GM19043 (cell line): ENCODE data around the gene FAT3.

Source experiments
- ATAC-seq: cut with Tn5 transposase; IDR thresholded peaks from one replicate; pipeline ENCODE4 v1.9.1; 2021; ENCODE audit warnings: low read depth; ENCODE audit not compliant: unreplicated experiment

FAT3 gene

DNA sequence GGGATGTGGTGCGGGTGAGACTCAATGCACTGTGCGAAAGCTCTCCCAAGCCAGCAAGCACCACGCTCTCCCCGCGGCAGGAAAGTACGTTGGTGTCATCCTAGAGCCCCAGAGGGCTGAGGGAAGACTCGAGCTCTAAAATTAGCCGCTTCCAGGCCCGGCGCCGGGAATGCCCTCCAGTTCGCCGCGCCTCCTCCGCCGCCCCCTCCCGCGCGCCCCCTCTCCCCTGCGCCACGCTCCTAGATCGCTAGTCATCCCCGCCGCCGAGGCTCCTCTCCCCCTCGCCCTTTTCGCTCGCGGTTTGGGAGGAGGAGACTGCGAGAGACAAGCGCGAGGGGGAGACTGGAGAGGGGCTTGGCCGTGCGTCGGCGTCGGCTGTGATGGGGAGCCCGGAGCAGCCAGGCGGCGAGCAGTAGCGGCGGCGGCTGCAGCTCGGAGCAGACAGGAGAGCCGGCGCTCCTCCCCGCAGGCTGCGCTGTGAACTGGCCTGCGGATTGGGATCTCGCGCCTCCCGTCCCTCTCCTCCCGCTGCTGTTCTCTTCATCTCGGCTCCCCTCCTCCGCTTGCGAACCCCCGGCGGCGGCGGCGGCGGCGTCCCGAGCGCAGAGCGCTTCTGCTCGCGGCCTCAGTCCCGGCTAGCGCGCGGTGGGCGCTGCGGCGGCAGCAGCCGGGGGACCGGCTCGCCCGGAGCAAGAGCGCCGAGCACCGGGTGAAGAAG lies at the start of gene FAT3:
Gene FAT3 (plus strand): TSS at position 412 of the 718 bp plus-strand sequence. CDS start 127,295 bp downstream, outside the sequence.
- ATAC-seq, result no peak

DNA sequence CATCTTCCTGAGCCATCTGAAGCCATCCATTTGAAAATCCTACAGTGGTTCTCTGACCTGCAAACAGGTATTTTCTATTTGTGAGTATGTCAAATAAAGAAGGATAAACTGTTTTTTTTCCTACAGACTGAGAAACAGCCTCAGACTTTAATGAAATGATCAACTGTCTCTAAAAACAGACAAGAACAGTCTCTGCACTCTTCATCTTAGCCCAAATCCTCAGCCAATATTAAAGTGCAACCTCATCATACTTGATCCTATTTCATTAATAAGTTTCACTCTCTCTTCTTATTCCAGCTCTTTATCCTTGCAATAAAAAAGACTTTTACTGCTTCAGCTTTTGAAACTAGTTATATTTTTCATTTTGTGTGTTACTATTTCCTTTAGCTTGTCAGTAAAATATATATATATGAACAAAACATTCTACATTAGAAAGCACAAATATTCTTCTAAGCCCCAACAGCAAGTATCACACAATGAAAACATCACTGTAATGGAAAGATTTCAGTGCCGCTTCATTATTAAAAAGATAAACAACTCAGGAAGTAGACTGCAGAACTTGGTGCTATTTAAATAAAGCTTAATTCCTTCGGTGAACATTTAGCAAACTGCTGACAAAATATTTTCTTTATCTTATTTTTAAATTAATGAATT lies 45.5 kb upstream of the FAT3 start:
- no peak for ATAC-seq

- ATAC-seq, result no peak
These were observed 44.4 kb upstream of the FAT3 start for GRCh38 chr11:92180226-92180625.

DNA sequence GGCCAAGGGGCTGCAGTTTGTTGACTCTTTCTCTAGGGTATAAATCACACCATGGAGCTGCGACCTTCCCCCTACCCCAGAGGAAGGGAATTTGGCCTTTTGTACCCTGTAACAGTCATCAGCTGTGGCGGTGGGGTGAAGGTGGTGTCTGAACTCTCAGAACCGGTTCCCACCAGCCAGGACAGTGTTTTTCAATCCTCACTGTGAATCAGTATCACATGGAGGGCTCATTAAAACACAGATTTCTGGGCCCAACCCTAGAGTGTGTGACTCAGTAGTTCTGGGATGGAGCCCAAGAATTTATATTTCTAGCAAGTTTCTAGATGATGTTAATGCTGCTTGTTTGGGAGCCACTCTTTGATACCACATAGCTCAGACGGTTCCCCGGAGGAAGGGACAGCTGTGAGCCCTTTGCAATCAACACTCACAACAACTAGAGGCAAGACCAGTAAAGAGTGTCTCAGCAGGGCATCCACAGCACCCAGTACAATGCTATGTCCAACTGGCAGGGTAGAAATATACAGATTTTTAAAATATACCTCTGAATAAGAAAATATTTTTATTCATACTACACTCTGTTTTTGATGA lies 43.9 kb upstream of the FAT3 start:
- no peak for ATAC-seq

DNA sequence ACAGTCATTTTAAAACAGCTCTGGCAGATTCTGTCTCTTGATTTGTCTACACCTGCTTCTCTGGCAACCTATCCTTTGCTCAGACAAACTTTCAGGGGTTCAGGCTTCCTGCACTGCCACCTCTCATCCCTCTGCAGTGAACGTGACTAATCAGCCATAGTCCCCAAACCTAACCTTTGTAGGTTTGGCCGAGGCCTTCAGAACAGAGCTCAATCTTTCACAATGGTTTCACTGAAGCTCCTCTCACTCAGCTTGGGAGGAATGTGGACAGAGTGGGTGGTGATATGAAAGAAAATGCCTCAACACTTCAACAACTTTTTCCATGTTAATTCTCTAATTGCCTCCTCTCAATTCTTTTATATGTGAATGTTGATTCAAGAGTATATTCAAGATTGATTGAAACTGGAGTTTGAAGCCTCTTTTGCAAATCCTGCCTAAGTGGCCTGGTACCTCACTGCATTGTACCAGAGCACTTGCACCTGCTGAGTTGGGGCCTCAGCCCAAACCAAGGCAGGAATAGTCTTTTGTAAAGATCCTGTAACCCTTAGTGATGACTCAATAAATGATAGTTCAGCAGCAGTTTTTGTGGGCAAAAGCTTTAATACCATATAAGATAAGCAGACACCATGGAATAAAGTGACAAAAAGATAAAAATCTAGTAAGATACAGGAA lies 33.9 kb upstream of the FAT3 start:
- no peak for ATAC-seq

GRCh38 chr11:92192141-92192540 lies 32.5 kb upstream of the FAT3 start:
- no peak for ATAC-seq

DNA sequence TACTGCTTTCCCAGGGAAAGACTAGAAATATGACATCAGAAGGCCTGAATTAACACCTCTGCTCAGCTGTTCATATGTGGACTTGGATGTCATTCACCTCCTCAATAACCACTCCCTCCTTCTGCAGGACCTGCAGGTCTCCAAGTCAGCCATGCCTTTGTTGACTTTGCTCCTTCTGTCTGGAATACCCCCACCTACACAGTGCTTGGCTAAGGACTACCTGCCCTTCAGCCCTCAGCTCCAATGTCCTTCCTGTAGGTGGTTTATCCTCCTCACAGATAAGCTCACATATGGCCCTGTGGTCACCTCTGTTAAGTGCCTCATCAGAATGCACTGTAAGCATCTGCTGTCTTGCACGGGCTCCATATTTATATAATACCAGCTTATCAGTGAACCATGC lies 26.4 kb upstream of the FAT3 start:
- no peak for ATAC-seq

DNA sequence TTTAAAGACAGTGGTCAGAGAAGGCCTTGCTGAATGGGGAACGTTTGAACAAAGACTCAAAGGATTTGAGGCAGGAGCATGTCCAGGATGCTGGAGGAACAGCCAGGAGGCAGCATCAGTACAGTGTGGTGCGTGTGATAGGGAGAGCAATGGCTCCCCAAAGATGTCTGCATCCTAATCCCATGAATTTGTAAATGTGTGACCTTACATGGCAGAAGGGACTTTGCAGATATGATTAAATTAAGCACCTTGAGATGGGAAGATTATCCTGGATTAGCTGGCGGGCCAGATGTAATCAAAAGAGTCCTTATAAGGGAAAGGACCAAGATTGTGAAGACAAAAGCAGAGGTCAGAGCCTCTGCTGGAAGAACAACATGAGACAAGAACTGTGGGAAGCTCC lies 24.6 kb upstream of the FAT3 start:
- no peak for ATAC-seq

DNA sequence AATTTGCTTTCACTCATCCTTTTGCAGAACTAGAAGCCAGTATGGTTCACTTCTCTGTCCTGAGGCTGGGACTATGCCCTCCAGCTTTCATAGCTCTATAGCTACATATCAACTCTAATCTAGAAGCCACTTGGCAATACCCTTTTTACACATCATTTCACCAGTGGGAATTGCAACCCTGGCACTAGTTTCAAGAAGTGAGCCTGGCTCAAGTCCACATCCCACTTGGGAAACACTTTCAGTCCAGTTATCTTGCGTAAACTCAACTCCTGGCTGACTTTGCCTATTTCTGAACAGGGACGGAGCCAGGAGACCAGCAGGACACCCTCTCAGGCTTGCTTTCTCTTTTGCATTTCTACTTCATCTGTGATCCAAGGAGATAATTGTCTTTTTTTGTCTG lies 19.9 kb upstream of the FAT3 start:
- ATAC-seq, result no peak

DNA sequence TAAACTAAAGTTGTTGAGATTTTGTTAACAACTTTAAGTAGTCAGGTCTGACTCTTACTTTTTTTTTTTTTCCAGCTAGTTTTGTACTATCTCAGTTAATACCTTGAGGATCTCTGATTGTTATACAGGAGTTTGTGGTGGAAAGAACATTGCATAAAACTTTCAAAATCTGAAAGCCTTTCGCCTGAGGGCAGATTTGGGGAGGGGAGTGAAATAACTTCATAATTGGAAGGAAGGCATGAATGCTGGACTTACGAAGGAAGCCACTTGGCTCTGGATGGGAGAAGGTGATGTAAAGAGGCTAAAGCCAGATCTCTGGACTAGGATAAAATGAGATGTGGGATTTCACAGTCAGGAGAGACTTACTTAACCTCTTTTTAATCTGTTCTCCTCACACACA lies 18.2 kb upstream of the FAT3 start:
- ATAC-seq, result no peak

- no peak for ATAC-seq
These were observed 12.9 kb upstream of the FAT3 start for GRCh38 chr11:92211576-92212167.

DNA sequence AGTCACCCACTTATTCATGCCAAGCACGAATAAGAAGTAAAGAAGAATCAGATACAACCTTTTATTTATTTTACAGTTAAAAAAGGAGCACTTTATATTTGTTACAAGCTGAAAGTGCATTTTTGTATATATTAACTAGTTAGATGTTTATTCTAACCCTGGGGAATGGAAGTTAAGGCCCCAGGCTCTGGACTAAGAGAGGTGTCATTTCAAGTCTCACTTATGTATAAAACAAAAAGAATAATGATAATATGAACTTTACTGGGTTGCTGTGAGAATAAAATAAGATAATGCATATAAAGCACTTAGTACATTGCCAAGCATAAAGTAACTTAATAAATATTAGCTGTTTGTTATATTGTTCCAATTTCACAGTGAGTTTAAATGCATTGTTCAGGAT lies 12.1 kb upstream of the FAT3 start:
- ATAC-seq, result no peak

- ATAC-seq, result no peak
These were observed 7.8 kb upstream of the FAT3 start for GRCh38 chr11:92216789-92217188.

DNA sequence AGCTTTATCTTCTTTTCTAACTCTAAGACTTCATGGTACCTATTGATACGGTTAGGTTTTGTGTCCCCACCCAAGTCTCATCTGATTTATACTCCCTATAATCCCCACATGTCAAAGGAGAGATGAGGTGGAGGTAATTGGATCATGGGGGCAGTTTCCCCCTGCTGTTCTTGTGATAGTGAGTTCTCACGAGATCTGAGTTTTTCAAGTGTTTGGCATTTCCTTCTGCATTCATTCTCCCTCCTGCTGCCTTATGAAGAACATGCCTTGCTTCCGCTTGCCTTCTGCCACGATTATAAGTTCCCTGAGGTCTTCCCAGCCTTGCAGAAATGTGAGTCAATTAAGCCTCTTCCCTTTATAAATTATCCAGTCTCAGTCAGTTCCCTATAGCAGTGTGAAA lies 5.1 kb upstream of the FAT3 start:
- no peak for ATAC-seq

DNA sequence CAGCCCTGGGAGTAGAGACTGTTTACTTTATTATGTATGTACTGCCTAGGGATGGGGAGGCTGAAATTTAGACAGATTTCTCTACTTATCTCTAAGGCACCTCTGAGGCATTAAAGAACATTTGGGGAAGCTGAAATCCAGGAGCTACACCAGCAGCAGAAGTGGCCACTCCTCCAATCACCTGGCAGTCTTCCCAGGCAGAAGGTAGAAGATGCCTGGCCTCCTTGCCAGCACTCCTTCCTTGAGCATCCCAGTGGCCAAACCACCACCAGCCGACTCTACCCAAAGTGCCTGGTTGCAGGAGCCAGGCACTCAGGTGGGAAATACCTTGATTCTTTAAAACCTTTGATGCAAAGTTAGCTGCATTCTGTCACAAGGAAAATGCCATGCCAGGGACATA lies 1.9 kb upstream of the FAT3 start:
- ATAC-seq, result no peak

- ATAC-seq, result no peak
These were observed 588 bp upstream of the FAT3 start for GRCh38 chr11:92224054-92224406.

DNA sequence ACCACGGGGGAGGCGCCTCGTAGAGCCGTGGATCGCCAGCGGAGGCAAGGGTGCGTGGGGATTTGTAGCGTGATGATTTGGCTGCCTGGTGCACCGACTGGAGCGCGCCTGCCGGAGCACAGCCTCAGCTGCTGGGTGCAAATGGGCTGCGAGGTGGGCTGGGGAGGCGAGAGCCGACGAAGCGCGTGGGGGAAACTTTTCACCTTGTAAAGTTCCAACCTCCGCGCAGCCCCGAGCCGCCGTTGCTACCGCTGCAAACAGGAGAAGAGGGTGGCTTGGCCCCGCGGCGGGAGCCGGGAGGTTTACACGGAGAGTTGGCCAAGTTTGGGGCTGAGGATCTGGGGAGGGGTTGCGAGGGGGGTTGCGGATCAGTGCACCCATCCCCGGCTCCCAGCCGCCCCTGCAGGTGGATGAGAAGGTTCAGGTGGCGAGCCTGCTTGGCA lies 528 bp downstream of the FAT3 start:
- ATAC-seq, result no peak

DNA sequence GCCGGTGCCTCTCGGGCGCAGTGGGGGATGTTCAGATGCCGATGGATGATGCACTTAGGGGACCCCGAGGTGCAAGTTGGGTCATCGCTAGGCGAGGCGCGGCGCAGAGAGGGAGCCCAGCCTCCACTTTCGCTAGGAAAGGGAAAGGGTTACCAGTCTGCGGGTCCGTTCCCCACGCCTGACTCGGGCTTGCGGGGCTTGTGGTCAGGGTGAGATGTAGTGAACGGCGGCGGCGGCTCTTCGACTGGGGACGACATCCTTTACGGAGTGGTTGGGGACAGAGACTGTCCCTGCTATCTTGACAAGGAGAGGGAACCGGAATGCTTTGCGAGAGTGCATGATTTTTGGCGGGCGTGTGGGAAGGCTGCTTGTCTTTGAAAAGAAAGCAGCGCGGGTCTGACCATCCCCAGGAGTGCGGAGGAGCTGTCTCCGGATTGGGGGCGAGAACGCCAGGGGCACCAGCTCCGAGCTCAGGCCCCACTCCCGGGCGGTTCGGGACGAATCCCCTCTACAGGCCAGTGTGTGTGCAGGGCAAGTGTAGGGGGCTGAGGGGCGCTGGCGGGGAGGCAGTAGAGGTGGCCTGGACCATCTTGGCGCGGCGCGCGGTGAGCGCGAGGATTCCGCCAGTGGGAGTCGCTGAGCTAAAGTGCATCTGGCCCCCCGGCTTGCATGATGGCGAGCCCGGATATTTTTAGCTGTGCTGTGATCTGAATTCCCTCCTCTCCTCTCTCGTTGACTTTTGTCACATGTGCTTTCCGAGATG lies 1.1 kb downstream of the FAT3 start:
- no peak for ATAC-seq

DNA sequence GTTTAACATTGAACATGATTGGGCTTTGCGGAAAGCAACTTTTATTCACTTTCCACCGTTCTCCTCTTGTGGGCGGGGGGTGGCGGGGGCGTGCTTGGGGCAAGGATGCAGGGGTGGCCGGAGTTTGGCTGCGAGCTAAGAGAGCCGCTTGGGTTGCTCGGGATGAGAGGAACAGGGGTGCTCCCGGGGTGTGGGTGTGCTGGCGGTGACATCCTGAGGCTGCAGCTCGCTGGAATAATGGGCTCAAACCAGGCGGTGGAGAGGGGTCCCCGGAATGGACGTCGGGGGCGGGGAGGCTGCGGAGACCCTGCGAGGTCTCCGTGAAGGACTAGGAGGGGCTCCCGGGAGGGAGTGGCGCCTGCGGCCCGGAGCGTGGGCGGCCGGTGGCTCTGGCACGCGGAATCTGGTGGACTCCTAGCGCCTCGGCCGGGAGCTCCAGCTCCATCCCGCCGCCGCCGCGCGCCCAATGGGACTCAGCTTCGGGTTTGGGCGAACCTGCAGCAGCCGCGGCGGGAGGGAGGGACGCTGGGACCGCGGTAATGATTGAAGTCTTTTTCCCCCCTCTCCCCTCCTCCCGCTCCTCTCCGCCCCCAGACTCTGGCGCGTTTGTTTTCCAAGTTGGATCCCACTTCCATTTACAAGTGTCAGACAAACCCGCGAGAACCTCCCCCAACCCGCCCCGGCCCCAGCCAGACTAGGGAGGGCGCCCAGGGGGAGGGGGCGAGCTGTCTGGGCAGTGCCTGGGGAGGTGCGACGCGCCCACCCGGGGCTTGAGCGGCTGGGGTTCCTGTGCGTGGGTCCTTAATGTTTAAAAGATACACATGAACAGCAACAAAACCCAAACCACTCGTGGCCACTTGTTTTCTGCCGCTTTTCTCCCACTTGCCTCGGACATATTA lies 2.0 kb downstream of the FAT3 start:
- no peak for ATAC-seq
